Activated T-helper 17 cell treated with anti-CD3 and anti-CD28 coated beads, Interleukin-2, amount 50 U/mL, for 72 hours (primary cell): ENCODE measurements around the gene WNK4. TPM values are rescaled to one million over a fixed set of nuclear protein-coding genes. Genes with fewer than 3 reads are reported as not detected.

ENCODE experiments used
- total RNA-seq, 2 donors: library from RNA; stranded (reverse); gene quantifications; one replicate each; pipeline ENCODE4 v1.2.3, GENCODE V29; 2022

Gene WNK4
- total RNA-seq, 2 donors from 2014 or later: 0.41 to 1.5 TPM

Other genes starting within 250 kb of the WNK4 start
- 10 to 100 TPM in 1 of 2 donors, 1 to 10 TPM in 1; 8.4 to 11.0 TPM for gene NAGLU, start 244.4 kb upstream of the WNK4 start, total RNA-seq
- gene HSD17B1, start 227.7 kb upstream of the WNK4 start, total RNA-seq: under 1 TPM; 0.82 to 0.90 TPM
- gene COASY, start 218.5 kb upstream of the WNK4 start, total RNA-seq: 100 to 1,000 TPM in 1 of 2 donors, 10 to 100 TPM in 1; 76.7 to 108 TPM
- 10 to 100 TPM; 46.2 to 57.8 TPM for gene MLX, start 213.5 kb upstream of the WNK4 start, total RNA-seq
- gene PSMC3IP, start 202.9 kb upstream of the WNK4 start, total RNA-seq: 10 to 100 TPM; 25.9 to 34.2 TPM
- 10 to 100 TPM; 38.5 to 50.7 TPM for gene RETREG3, start 171.2 kb upstream of the WNK4 start, total RNA-seq
- 10 to 100 TPM; 55.8 to 88.4 TPM for gene TUBG1, start 170.9 kb upstream of the WNK4 start, total RNA-seq
- 10 to 100 TPM in 1 of 2 donors, 1 to 10 TPM in 1; 7.5 to 15.7 TPM for gene TUBG2, start 121.3 kb upstream of the WNK4 start, total RNA-seq
- gene PLEKHH3, start 103.6 kb upstream of the WNK4 start, total RNA-seq: 1 to 10 TPM in 1 of 2 donors, under 1 TPM in 1; 0.61 to 1.5 TPM
- gene CCR10, start 98.8 kb upstream of the WNK4 start, total RNA-seq: 1 to 10 TPM in 1 of 2 donors, under 1 TPM in 1; 0.82 to 1.1 TPM
- gene CNTNAP1, start 98.1 kb upstream of the WNK4 start, total RNA-seq: 1 to 10 TPM in 1 of 2 donors, under 1 TPM in 1; 0.61 to 2.8 TPM
- gene EZH1, start 35.6 kb upstream of the WNK4 start, total RNA-seq: 10 to 100 TPM; 35.3 to 69.1 TPM
- gene RAMP2, start 19.4 kb upstream of the WNK4 start, total RNA-seq: not detected
- 10 to 100 TPM; 39.3 to 47.5 TPM for gene VPS25, start 7.2 kb upstream of the WNK4 start, total RNA-seq
- 10 to 100 TPM; 18.6 to 31.2 TPM for gene COA3, start 18.1 kb downstream of the WNK4 start, total RNA-seq
- gene CNTD1, start 18.3 kb downstream of the WNK4 start, total RNA-seq: under 1 TPM in 1 of 2 donors, not detected in 1; 0.24 TPM
- 10 to 100 TPM; 62.3 to 98.2 TPM for gene BECN1, start 43.7 kb downstream of the WNK4 start, total RNA-seq
- gene PSME3, start 52.8 kb downstream of the WNK4 start, total RNA-seq: 100 to 1,000 TPM in 1 of 2 donors, 10 to 100 TPM in 1; 56.5 to 159 TPM
- 1 to 10 TPM; 2.0 to 3.4 TPM for gene AOC2, start 64.0 kb downstream of the WNK4 start, total RNA-seq
- gene AOC3, start 70.6 kb downstream of the WNK4 start, total RNA-seq: 1 to 10 TPM; 2.2 to 3.0 TPM
- not detected for gene G6PC1, start 120.2 kb downstream of the WNK4 start, total RNA-seq
- 10 to 100 TPM; 58.5 to 61.3 TPM for gene AARSD1, start 183.8 kb downstream of the WNK4 start, total RNA-seq
- 1 to 10 TPM; 1.4 to 2.7 TPM for gene PTGES3L, start 199.5 kb downstream of the WNK4 start, total RNA-seq
- 10 to 100 TPM; 15.7 to 21.9 TPM for gene RUNDC1, start 200.0 kb downstream of the WNK4 start, total RNA-seq
- 1,000 to 10,000 TPM; 1,154 to 1,186 TPM for gene RPL27, start 217.8 kb downstream of the WNK4 start, total RNA-seq
- gene IFI35, start 226.2 kb downstream of the WNK4 start, total RNA-seq: 10 to 100 TPM; 38.4 to 45.4 TPM
- 10 to 100 TPM; 30.9 to 36.5 TPM for gene VAT1, start 241.8 kb downstream of the WNK4 start, total RNA-seq
- not detected for gene RND2, start 244.6 kb downstream of the WNK4 start, total RNA-seq